GM12801 (cell line): Measurements from ENCODE around the gene HS3ST3A1.

Experiments used
- TF ChIP-seq, protein P1 (sequence below): IDR thresholded peaks from one replicate; pipeline ENCODE4 v1.5.1; 2011; ENCODE audit warnings: control low read depth; ENCODE audit not compliant: insufficient read length; ENCODE audit errors: extremely low read depth

HS3ST3A1 gene

DNA sequence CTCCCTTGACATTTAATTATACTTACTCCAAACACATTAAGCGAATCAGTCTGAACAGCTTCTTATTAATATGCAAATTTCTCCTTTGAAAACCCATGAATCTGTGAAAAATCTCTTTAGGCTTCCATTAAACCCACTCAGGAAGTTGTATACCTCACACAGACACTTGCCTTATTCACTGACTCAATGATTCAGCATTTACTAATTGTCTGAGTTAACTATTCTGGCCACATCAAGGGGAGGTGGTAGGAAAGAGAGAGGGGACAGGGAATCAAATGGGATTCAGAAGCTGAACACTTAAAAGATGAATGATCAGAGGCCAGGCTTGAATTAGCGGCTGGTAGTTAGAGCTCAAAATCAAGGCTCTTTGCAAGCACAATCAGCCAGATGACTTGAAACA lies 70.0 kb downstream of the HS3ST3A1 start:
- TF ChIP-seq, protein P1, sequence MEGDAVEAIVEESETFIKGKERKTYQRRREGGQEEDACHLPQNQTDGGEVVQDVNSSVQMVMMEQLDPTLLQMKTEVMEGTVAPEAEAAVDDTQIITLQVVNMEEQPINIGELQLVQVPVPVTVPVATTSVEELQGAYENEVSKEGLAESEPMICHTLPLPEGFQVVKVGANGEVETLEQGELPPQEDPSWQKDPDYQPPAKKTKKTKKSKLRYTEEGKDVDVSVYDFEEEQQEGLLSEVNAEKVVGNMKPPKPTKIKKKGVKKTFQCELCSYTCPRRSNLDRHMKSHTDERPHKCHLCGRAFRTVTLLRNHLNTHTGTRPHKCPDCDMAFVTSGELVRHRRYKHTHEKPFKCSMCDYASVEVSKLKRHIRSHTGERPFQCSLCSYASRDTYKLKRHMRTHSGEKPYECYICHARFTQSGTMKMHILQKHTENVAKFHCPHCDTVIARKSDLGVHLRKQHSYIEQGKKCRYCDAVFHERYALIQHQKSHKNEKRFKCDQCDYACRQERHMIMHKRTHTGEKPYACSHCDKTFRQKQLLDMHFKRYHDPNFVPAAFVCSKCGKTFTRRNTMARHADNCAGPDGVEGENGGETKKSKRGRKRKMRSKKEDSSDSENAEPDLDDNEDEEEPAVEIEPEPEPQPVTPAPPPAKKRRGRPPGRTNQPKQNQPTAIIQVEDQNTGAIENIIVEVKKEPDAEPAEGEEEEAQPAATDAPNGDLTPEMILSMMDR, result no peak

DNA sequence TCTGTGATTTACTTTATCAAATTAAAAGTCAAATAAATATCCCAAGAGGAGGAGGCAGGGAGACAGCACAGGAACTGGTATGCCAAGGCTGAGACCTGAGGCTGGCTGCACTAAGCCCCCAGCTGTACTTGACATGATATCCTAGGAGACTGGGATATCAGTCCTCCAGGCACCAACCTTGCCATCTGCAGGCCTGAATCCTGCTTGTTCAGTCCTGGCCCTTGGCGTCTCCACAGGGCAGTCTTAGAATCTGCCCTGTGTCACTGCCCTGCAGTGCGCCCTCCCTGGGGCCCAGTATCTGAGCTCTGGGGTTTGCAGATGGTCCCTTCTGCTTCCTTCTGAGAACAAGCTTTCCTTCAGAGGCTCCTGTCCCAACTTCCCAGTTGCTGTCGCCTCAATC lies 75.9 kb downstream of the HS3ST3A1 start:
- TF ChIP-seq, protein P1, result no peak

DNA sequence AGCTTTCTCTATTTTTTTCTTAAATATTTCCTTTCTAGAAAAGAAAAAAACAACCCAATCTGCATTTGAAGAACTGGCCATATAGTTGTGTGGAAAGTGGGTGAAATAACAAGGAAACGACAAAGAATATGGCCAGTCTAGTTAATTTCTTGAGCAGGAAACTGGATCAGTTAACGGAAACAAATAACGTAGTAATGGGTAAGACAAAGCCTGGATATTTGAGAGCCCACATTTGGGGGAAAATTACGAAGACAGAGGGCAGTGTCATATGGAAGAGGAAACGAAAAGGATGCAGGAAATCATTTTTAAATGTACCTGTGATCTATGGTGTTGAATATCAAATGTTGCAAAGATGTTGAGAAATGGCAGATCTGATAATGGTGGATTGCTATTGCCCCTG lies 78.6 kb downstream of the HS3ST3A1 start:
- TF ChIP-seq, protein P1, result no peak

DNA sequence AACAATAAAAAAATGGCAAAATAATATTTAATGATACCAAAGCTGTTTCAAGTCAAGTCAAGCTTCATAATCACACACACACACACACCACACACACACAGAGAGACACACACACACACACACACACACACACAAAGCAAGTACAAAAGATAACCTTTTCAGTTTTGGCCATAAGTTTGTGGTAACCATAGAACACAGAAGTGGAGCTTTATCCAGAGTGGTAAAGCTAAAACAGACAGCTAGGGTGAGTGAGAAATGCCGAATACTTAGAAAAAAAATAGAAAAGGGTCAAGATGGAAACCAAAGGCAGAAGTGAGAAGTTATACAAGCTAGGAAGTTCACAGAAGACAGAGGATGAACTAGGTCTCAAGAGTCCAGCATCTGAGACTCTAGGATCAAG lies 79.0 kb downstream of the HS3ST3A1 start:
- TF ChIP-seq, protein P1, result no peak

DNA sequence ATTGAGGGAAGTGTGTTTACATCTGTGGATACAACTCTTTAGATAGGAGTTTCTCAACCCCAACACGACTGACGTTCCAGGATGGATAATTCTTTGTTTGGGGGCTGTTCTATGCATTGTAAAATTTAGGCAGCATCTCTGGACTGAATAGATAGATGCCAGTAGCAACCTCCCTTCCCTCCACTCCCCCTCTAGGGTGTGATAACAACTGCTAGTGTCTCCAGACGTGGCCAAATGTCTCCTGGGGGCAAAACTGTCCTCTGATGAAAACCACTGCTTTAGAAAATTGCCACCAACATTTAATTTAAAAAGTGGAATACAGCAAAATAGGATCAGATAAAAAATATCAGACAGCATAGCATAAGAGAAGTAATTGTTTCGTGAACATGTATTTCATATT lies 79.9 kb downstream of the HS3ST3A1 start:
- TF ChIP-seq, protein P1, result no peak

DNA sequence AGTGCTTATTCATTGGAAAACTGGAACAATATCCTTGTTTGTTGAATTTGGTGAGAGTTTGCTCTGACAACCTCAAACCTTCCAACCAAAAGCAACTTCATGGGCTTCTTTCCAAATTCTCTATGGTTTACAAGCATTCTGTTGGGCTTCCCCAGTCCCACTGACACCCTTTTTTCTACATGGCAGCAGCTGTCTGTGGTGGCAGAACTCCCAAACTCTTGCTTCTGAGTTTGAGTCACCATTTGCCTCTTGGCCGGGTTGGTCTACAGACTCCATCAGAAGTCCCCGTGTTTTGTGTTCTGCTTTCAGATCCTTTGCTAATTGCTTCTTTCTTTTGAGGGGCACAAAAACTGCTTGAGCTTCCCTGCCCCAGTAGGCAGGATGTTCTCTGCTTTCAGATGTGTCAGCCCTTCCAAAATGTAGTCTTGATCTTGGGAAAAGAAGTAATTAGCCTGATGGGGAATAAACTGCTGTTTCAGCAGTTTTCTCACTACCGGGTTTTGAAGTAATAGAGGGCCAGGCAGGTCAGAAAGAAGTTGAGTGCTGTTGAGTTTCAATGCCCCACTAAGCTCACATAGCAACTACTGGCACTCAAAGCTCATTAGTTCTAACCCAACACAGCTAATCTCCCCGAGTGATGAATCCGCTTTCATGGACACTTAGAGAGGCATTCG lies 80.7 kb downstream of the HS3ST3A1 start:
- TF ChIP-seq, protein P1, result no peak

DNA sequence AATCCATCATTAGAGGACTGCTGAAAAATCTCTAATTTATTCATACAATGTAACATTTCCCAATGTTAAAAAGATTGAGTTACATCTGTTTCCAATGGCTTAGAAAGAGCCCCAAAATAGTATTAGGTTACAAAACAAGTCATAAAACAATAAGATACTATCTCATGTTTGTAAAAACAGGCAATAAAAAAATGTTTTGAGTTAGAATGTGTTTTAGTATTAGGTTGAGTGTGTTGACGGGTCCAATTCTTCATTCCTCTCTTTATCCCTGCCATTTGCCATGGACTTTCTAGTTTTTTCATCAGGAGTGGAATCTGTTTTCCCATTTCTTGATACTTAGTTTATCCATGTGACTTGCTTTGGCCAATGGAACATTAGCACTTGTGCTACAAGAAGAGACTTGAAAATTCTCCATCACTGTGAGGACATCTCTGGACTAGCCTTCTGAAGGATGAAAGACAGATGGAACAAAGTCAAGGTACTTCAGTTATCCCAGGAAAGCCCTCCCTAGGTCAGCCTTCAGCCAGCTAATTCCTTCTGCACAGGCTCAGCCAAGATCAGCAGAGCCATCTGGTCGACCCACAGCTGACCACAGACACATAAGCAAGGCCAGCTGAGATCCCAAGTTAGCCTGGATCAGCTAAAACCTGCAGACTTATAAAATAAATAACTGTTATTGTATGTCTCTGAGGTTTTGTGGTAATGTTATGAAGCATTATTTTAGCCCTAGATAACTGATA lies 83.3 kb downstream of the HS3ST3A1 start:
- TF ChIP-seq, protein P1, result no peak
